HEK293 (cell line): ENCODE results near the gene SFMBT2.

ENCODE experiments used
- BCL11B ChIP-seq: fragments of 450-650 bp; formaldehyde crosslinking; IDR thresholded peaks from 2 replicates; pipeline ENCODE4 v1.5.1; 2016; ENCODE audit warnings: low read depth, missing biosample characterization, missing genetic modification characterization
- EGR2 ChIP-seq: fragments of 450-650 bp; formaldehyde crosslinking; IDR thresholded peaks from 2 replicates; pipeline ENCODE4 v1.5.1; 2016; ENCODE audit warnings: low read depth, missing biosample characterization, missing genetic modification characterization
- GFI1B ChIP-seq: fragments of 450-650 bp; formaldehyde crosslinking; IDR thresholded peaks from 2 replicates; pipeline ENCODE4 v1.5.1; 2016; ENCODE audit warnings: missing biosample characterization, missing genetic modification characterization
- GLIS2 ChIP-seq: fragments of 450-650 bp; formaldehyde crosslinking; IDR thresholded peaks from 2 replicates; pipeline ENCODE4 v1.5.1; 2016; ENCODE audit warnings: missing biosample characterization, missing genetic modification characterization
- PRDM2 ChIP-seq: fragments of 450-650 bp; formaldehyde crosslinking; IDR thresholded peaks from 2 replicates; pipeline ENCODE4 v1.5.1; 2016; ENCODE audit warnings: missing biosample characterization, missing genetic modification characterization, borderline replicate concordance
- PRDM4 ChIP-seq: fragments of 450-650 bp; formaldehyde crosslinking; IDR thresholded peaks from 2 replicates; pipeline ENCODE4 v1.5.1; 2017; ENCODE audit warnings: missing biosample characterization, missing genetic modification characterization
- SP7 ChIP-seq: fragments of 450-650 bp; formaldehyde crosslinking; IDR thresholded peaks from 2 replicates; pipeline ENCODE4 v1.5.1; 2016; ENCODE audit warnings: missing biosample characterization, missing genetic modification characterization
- TCF7L2 ChIP-seq: IDR thresholded peaks from 2 replicates; pipeline ENCODE4 v1.6.1; 2011; ENCODE audit warnings: low read depth, mild to moderate bottlenecking, inconsistent platforms, low read length, moderate library complexity, borderline replicate concordance
- TRIM28 ChIP-seq: IDR thresholded peaks from 2 replicates; pipeline ENCODE4 v1.6.1; 2011; ENCODE audit warnings: low read length, control low read depth, borderline replicate concordance
- YY1 ChIP-seq: fragments of 450-650 bp; formaldehyde crosslinking; IDR thresholded peaks from 2 replicates; pipeline ENCODE4 v1.5.1; 2018; ENCODE audit warnings: missing biosample characterization, missing genetic modification characterization
- YY2 ChIP-seq: fragments of 450-650 bp; formaldehyde crosslinking; IDR thresholded peaks from 2 replicates; pipeline ENCODE4 v1.5.1; 2016; ENCODE audit warnings: missing biosample characterization, missing genetic modification characterization
- ZBTB1 ChIP-seq: fragments of 450-650 bp; formaldehyde crosslinking; IDR thresholded peaks from 2 replicates; pipeline ENCODE4 v1.5.1; 2016; ENCODE audit warnings: missing biosample characterization, missing genetic modification characterization
- ZBTB10 ChIP-seq: fragments of 450-650 bp; formaldehyde crosslinking; IDR thresholded peaks from 2 replicates; pipeline ENCODE4 v1.5.1; 2016; ENCODE audit warnings: missing biosample characterization, missing genetic modification characterization
- ZFHX2 ChIP-seq: fragments of 450-650 bp; formaldehyde crosslinking; conservative IDR thresholded peaks from 2 replicates; pipeline ENCODE4 v1.5.1; 2016; ENCODE audit warnings: missing biosample characterization, missing genetic modification characterization
- ZFP3 ChIP-seq: fragments of 450-650 bp; formaldehyde crosslinking; IDR thresholded peaks from 2 replicates; pipeline ENCODE4 v1.5.1; 2016; ENCODE audit warnings: low read depth, missing biosample characterization, missing genetic modification characterization
- ZFP41 ChIP-seq: fragments of 450-650 bp; formaldehyde crosslinking; IDR thresholded peaks from 2 replicates; pipeline ENCODE4 v1.5.1; 2016; ENCODE audit warnings: missing biosample characterization, missing genetic modification characterization, borderline replicate concordance
- ZIC2 ChIP-seq: fragments of 450-650 bp; formaldehyde crosslinking; IDR thresholded peaks from 2 replicates; pipeline ENCODE4 v1.5.1; 2016; ENCODE audit warnings: missing biosample characterization, missing genetic modification characterization
- ZNF211 ChIP-seq: fragments of 450-650 bp; formaldehyde crosslinking; IDR thresholded peaks from 2 replicates; pipeline ENCODE4 v1.5.1; 2016; ENCODE audit warnings: low read depth, missing biosample characterization, missing genetic modification characterization
- ZNF24 ChIP-seq: fragments of 450-650 bp; formaldehyde crosslinking; IDR thresholded peaks from 2 replicates; pipeline ENCODE4 v1.5.1; 2016; ENCODE audit warnings: missing biosample characterization, missing genetic modification characterization
- ZNF292 ChIP-seq: fragments of 450-650 bp; formaldehyde crosslinking; IDR thresholded peaks from 2 replicates; pipeline ENCODE4 v1.5.1; 2016; ENCODE audit warnings: low read depth, missing biosample characterization, missing genetic modification characterization, borderline replicate concordance
- ZNF335 ChIP-seq: fragments of 450-650 bp; formaldehyde crosslinking; conservative IDR thresholded peaks from 2 replicates; pipeline ENCODE4 v1.5.1; 2016; ENCODE audit warnings: missing biosample characterization, missing genetic modification characterization
- ZNF433 ChIP-seq: fragments of 450-650 bp; formaldehyde crosslinking; IDR thresholded peaks from 2 replicates; pipeline ENCODE4 v1.5.1; 2016; ENCODE audit warnings: missing biosample characterization, missing genetic modification characterization, low read depth
- ZNF513 ChIP-seq: fragments of 450-650 bp; IDR thresholded peaks from 2 replicates; pipeline ENCODE4 v1.5.1; 2018; ENCODE audit warnings: missing biosample characterization, missing genetic modification characterization
- ZNF514 ChIP-seq: fragments of 450-650 bp; formaldehyde crosslinking; IDR thresholded peaks from 2 replicates; pipeline ENCODE4 v1.5.1; 2016; ENCODE audit warnings: missing biosample characterization, missing genetic modification characterization
- ZNF571 ChIP-seq: fragments of 450-650 bp; formaldehyde crosslinking; IDR thresholded peaks from 2 replicates; pipeline ENCODE4 v1.5.0; 2017; ENCODE audit warnings: missing biosample characterization, missing genetic modification characterization
- ZNF585B ChIP-seq: fragments of 450-650 bp; formaldehyde crosslinking; IDR thresholded peaks from 2 replicates; pipeline ENCODE4 v1.5.1; 2016; ENCODE audit warnings: missing biosample characterization, missing genetic modification characterization
- ZNF621 ChIP-seq: fragments of 450-650 bp; formaldehyde crosslinking; IDR thresholded peaks from 2 replicates; pipeline ENCODE4 v1.5.1; 2017; ENCODE audit warnings: missing biosample characterization, missing genetic modification characterization
- ZNF701 ChIP-seq: fragments of 450-650 bp; formaldehyde crosslinking; IDR thresholded peaks from 2 replicates; pipeline ENCODE4 v1.5.1; 2016; ENCODE audit warnings: missing biosample characterization, missing genetic modification characterization
- ZNF785 ChIP-seq: fragments of 450-650 bp; formaldehyde crosslinking; IDR thresholded peaks from 2 replicates; pipeline ENCODE4 v1.5.1; 2016; ENCODE audit warnings: missing biosample characterization, missing genetic modification characterization
- ZSCAN16 ChIP-seq: fragments of 450-650 bp; formaldehyde crosslinking; IDR thresholded peaks from 2 replicates; pipeline ENCODE4 v1.5.1; 2016; ENCODE audit warnings: missing biosample characterization, missing genetic modification characterization

Gene SFMBT2

GRCh38 chr10:7133278-7133677 is 277.6 kb downstream of the SFMBT2 start (continued):
- no peak for TF ChIP-seq ZNF785 (tag by site-specific recombination)
- no peak for TF ChIP-seq YY1 (tag by site-specific recombination)
- no peak for TF ChIP-seq TRIM28
- TF ChIP-seq ZNF585B (tag by site-specific recombination): no peak
- no peak for TF ChIP-seq ZBTB10
- no peak for TF ChIP-seq ZNF514
- TF ChIP-seq TCF7L2: no peak
- peak; percentile 23; the same call in 1 of the 2 replicates for TF ChIP-seq ZNF24 (tag by site-specific recombination)
- TF ChIP-seq EGR2: peak; percentile 83
- TF ChIP-seq YY2 (tag by site-specific recombination): no peak
- TF ChIP-seq ZNF621: no peak
- no peak for TF ChIP-seq BCL11B (tag by site-specific recombination)
- peak; percentile 60 for TF ChIP-seq SP7 (tag by site-specific recombination)
- no peak for TF ChIP-seq ZFP41 (tag by site-specific recombination)
- no peak for TF ChIP-seq GLIS2 (tag by site-specific recombination)
- peak; percentile 94 for TF ChIP-seq ZFHX2 (tag by site-specific recombination)
- no peak for TF ChIP-seq ZBTB1 (tag by site-specific recombination)
- no peak for TF ChIP-seq PRDM2 (tag by site-specific recombination)
- TF ChIP-seq ZFP3 (tag by site-specific recombination): no peak
- TF ChIP-seq ZNF701 (tag by site-specific recombination): no peak
- no peak for TF ChIP-seq ZNF571
- TF ChIP-seq ZNF335 (tag by site-specific recombination): no peak
- no peak for TF ChIP-seq ZNF433 (tag by site-specific recombination)
- no peak for TF ChIP-seq ZSCAN16
- TF ChIP-seq ZNF513 (tag by site-specific recombination): no peak
- no peak for TF ChIP-seq ZNF292 (tag by site-specific recombination)
- TF ChIP-seq PRDM4: no peak
- TF ChIP-seq ZIC2 (tag by site-specific recombination): peak; percentile 41; the same call in 1 of the 2 replicates
- no peak for TF ChIP-seq ZNF211 (tag by site-specific recombination)
- no peak for TF ChIP-seq GFI1B
